DMS79 (cell line): ENCODE results near the gene TRIM32.

ENCODE experiments used
- DNase-seq: peaks from one replicate; lab custom pipeline; 2025; lab: John Stamatoyannopoulos, UW

The TRIM32 gene

DNA sequence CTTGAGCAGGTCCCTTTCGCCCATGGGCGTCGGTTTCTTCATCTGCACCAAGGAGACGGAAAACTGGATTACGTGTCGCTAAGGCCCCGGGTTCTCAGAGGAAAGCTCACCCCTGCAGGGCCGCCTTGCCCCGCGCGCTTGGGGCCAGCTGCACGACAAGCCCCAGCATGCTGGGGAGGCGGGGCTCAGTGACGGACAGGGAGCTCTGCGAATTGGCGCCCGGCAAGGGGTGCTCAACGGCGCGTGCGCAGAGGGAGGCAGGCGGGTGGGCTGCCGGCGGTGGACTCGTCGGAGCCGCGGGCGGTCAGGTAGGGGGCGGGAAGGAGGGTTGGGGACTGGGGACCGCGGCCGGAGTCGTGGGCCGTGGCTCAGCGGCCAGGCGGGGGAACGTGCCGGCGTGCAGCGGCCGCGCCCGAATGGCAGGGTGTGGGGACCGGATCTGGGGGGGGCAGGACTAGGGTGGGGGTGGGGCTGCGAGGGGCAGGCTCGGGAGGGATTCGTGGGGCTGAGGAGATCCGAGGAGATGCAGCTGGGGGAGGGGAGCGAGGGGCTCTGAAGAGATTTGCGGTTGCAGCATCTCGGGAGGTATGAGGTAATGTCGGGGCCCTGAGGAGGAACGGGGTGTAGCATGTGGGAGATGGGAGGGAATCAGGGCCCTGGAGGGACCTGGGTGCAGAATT lies at the start of gene TRIM32:
TSS of gene TRIM32 (plus strand) at position 232 of the 680 bp plus-strand sequence. CDS start 10,438 bp downstream, outside the sequence.
- peak; percentile 91 for DNase-seq

- DNase-seq: no peak
These were observed 47.8 kb upstream of the TRIM32 start for GRCh38 chr9:116639251-116639741.

- DNase-seq: no peak
These were observed 45.6 kb upstream of the TRIM32 start for GRCh38 chr9:116641292-116642059.

DNA sequence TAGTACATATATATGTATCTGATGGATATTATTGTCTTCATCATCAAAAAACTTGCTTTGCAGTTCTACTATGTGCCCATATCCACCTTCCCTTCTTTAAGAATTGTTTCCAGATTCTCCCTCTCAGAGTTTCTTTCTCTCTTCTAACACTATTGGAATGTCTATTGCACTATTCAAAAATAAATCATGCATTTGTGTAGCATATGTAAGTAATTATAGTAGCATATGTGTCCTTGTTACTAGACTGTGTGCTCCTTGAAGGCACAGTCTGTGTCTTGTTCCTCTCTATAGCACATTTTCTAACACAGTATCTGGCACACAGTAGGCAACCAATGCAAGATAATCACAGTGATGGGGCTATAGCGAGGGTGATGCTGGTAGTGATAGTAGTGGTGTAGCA lies 43.4 kb upstream of the TRIM32 start:
- no peak for DNase-seq

DNA sequence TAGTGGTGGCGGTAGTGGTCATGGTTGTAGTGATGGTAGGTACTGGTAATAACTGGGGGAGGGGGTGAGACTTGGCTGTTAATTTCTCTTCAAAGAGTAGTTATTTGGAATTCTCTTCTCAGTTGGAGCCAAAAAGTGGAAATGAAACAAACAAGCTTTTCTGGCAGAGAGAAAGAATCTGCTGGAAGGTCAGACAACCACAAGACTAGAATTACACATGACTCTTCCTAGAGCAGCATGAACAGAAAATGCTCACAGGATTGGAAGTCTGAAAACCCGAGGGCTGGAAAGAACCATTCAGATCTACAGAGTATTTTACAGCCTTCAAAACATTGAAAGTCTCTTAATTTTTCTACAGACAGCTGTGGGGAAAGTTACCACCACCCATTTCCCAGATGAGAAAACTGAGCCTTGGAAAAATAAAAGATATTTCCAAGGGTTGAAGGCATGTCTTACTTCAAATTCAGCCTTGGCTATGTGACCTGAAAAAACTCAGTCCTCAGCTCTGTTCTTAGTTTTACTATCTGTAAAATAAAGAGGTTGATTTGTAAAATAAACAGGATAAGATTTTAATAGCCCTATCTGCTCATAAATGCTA lies 42.9 kb upstream of the TRIM32 start:
- no peak for DNase-seq

GRCh38 chr9:116646661-116647514 lies 40.2 kb upstream of the TRIM32 start:
- no peak for DNase-seq

GRCh38 chr9:116647515-116647809 lies 39.6 kb upstream of the TRIM32 start:
- DNase-seq: no peak

GRCh38 chr9:116653348-116654058 lies 33.6 kb upstream of the TRIM32 start:
- DNase-seq: no peak

- no peak for DNase-seq
These were observed 33.1 kb upstream of the TRIM32 start for GRCh38 chr9:116654059-116654355.

DNA sequence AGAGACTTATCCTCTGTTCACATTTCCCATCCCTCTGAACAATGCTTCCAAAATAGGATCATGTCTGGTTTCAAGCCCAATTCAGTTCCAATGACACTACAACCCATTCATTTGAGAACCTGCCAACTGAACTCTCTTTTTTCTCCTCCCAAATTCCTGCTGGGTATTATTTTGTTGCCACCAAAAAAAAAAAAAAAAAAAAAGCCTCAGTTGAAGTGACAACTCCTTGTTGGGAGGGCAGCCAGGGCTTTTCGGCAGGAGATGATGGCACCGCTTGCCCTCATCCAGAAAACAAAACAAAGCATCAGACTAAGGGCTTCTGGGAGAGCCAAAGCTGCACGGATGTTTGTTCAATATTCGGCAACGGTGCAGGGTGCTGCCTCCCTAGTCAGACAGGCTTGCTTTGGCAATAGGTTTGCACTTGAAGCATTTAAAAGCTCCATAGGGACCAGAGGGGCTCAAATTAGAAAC lies 30.6 kb upstream of the TRIM32 start:
- no peak for DNase-seq

DNA sequence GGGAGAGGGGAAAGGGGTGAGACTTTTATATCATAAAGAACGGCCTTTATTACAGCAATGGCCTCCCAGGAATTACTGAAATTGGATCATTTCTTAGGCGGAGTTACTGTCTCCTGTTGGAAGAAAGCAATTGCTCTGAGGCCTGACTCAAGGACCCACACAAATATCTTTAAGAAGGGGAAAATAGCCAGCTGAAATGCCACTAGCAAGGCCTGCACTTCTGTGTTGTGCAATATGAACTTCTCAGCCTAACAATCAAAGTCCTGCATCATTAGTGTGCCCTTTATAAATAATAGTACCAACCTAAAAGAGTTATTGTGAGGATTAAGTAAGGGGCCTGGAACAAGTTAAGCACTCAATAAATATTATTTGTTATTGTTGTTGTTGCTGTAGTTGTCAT lies 30.1 kb upstream of the TRIM32 start:
- DNase-seq: no peak

DNA sequence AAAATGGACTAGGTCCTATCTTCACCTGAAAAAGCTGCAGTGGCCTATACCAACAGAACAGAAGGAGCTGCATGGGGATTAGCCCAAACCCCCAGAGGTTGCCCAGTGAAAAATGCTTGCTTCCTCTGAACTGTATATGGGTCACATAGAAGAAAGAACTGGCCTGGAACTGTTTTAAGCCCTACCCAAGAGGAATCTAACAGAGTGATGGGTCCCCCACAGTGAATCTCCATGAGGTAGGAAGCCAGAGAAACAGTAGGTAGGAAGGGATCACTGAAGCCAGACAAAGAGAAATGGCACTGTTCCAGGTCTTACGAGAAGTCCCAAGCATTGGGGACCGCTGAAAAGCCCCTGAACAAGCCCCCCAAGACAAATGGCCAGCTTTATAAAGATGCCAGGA lies 28.8 kb upstream of the TRIM32 start:
- DNase-seq: no peak

GRCh38 chr9:116661037-116661954 lies 25.8 kb upstream of the TRIM32 start:
- DNase-seq: peak; percentile 28

DNA sequence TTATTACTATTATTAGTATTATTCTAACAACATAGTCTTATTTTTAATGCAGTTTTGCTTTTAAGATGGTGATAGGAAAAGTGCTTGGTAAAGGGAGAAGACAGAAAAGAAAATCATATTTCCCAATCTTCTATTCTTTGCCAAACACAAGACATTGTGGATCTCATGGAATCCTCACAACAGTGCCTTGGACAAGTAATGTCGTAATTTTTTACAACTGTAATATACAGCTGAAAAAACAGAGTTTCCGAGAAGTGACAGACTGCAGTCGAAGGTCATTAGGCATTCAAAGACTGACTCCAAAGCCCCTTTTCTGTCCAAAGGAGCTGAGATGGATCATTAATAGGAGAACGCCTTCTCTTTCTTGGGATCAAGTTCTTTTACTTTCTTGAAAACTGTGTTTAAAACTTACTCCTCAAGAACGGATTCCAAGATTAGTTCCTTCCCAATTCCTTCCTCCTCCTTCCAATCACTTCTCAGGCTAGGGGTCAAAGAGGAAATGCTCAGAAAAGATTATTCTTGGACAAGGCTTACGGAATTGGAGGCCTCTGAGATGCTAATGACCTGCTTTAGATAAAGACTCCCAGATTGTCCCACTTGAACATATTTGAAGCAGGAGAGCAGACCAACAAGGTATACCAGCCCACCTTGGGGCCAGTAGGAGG lies 24.3 kb upstream of the TRIM32 start:
- no peak for DNase-seq

DNA sequence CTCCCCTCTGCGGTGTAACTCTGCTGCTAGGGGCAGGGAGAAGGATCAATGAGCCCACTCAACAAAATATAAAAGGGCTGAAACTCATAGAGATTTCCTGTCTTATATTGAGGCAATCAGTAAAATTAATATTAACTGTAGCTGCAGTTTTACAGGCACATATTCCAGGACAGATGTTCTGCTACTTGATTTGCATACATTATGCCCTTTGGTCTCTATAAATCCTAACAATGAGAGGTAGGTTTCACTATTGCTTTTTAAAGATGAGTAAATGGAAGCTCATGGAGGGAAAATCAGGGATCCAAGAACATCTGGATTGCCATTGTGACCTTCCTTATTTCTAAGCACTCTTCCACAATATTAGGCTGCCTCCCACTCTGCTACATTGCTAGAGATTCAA lies 23.5 kb upstream of the TRIM32 start:
- no peak for DNase-seq

DNA sequence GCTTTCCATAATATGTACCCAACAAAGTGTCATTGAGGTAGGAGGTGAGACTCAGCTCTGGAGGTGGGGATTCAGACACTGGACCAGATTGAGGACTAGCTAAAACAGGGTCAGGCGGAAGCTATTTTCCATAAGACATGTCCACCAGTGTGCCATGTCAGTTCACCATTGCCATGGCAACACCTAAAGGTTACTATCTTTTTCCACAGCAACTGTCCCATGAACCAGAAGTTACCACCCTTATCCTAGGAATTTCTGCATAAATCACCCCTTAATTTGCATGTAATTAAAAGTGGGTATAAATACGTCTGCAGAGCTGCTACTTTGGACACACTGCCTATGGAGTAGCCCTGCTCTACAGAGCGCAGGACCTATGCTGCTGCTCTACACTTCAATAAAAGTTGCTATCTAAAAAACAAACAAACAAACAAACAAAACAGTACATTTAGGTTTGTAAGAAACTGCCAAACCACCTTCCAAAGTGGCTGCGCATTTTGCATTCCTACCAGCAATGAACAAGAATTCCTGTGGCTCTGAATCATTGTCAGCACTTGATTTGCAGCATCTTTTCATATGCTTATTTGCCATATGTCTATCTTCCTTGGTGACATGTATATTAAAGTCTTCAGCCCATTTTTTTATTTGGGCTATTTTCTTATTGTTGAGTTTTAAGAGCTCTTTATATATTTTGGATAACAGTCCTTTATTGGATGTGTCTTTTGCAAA lies 18.0 kb upstream of the TRIM32 start:
- no peak for DNase-seq

GRCh38 chr9:116671605-116672004 lies 15.5 kb upstream of the TRIM32 start:
- no peak for DNase-seq

- DNase-seq: no peak
These were observed 13.7 kb upstream of the TRIM32 start for GRCh38 chr9:116673375-116673774.

- no peak for DNase-seq
These were observed 12.7 kb upstream of the TRIM32 start for GRCh38 chr9:116674210-116674980.
